Astrocyte (in vitro differentiated cells and primary cell): ENCODE measurements around the gene MYL7.

Source experiments
- CTCF ChIP-seq: IDR thresholded peaks from 2 replicates; pipeline ENCODE4 v1.5.1; 2011; ENCODE audit warnings: low read depth, mild to moderate bottlenecking, inconsistent platforms, low read length, moderate library complexity; ENCODE audit not compliant: insufficient read depth
- EZH2 ChIP-seq: IDR thresholded peaks from 2 replicates; pipeline ENCODE4 v1.6.1; 2012; ENCODE audit warnings: mild to moderate bottlenecking, low read length, inconsistent platforms; ENCODE audit not compliant: insufficient read depth

DNA sequence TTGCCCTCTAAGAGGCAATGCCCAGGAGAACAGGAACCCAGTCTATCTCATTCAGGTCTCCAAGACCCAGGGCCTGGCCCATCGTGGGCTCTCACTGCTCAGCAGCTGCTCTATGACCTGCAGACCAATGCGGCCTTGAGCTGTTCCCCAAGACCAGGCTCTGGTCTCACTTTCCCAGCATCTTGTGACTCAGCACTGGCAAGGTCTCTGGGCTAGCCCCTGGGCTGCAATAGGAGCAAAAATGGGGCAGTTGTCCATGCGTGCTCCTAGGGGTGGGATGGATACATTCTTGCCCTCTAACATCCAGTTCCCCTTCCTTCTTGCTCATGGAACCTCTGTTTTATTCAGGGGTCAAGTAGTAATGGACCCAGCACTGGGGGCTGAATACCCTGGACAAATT, 34.6 kb upstream of the MYL7 start:
- TF ChIP-seq CTCF, result no peak
- TF ChIP-seq EZH2, result no peak
